Upper lobe of left lung (tissue), 4 donors: ENCODE measurements around the gene DNAAF1.

ENCODE experiments used
- CTCF ChIP-seq, 6 experiments: fragments of 450-650 bp in 4 of 6; fragments of 200-600 bp in 2 of 6; sonication (generic) in 2 of 6; IDR thresholded peaks; one replicate each; pipeline ENCODE4 v1.5.1; 2016 to 2019; ENCODE audit warnings: antibody characterized with exemption in 6 of 6
- EP300 ChIP-seq, 4 donors: sonication (generic); formaldehyde crosslinking; IDR thresholded peaks; one replicate each; pipeline ENCODE4 v1.5.1; 2017; ENCODE audit warnings: antibody characterized with exemption in 4 of 4, control low read depth in 2 of 4
- POLR2A ChIP-seq, 4 donors: fragments of 450-650 bp; IDR thresholded peaks; one replicate each; pipeline ENCODE4 v1.5.1; 2016 to 2017; ENCODE audit warnings: antibody characterized with exemption in 4 of 4, mild to moderate bottlenecking in 2 of 4
- POLR2AphosphoS5 ChIP-seq, 2 donors: sonication (generic); formaldehyde crosslinking; IDR thresholded peaks; one replicate each; pipeline ENCODE4 v1.5.1; 2017; ENCODE audit warnings: antibody characterized with exemption in 2 of 2

GRCh38 chr16:84137769-84138357 is 7.2 kb upstream of the DNAAF1 start:
- TF ChIP-seq CTCF (IDR thresholded peaks at IDR 0.05) (no peak), POLR2AphosphoS5 (IDR thresholded peaks at IDR 0.05) (no peak), POLR2A (IDR thresholded peaks at IDR 0.05) (no peak), EP300 (IDR thresholded peaks at IDR 0.05) (no peak)
